Retina (tissue), 1 donor: Measurements from ENCODE around the gene YWHAE.
"Not testable (repeated sequence)": the region's sequence is repeated elsewhere in the genome, so short reads cannot be mapped to it uniquely, and the experiment has no call there.

Experiments
- DNase-seq: peaks from one replicate; pipeline ENCODE4 v3.0.0-alpha.2; 2016

YWHAE gene

GRCh38 chr17:1399679-1400512 lies at the start of gene YWHAE:
YWHAE (minus strand) TSS chr17:1400222; CDS start chr17:1400110, 112 bp downstream.
- DNase-seq, result peak; percentile 100

- DNase-seq, result no peak
Measured at GRCh38 chr17:1449412-1449967, 49.5 kb upstream of the YWHAE start.

GRCh38 chr17:1447052-1447451 lies 47.0 kb upstream of the YWHAE start:
- DNase-seq, result no peak

GRCh38 chr17:1446201-1446600 lies 46.2 kb upstream of the YWHAE start:
- DNase-seq, result no peak

- DNase-seq, result not testable (repeated sequence)
Measured at GRCh38 chr17:1445695-1446094, 45.7 kb upstream of the YWHAE start.

GRCh38 chr17:1442721-1443120 lies 42.7 kb upstream of the YWHAE start:
- DNase-seq, result not testable (repeated sequence)

- no peak for DNase-seq
Measured at GRCh38 chr17:1442187-1442586, 42.2 kb upstream of the YWHAE start.

- no peak for DNase-seq
Measured at GRCh38 chr17:1440921-1441320, 40.9 kb upstream of the YWHAE start.

- no peak for DNase-seq
Measured at GRCh38 chr17:1438593-1439083, 38.6 kb upstream of the YWHAE start.

GRCh38 chr17:1435326-1435725 lies 35.3 kb upstream of the YWHAE start:
- DNase-seq, result no peak

- no peak for DNase-seq
Measured at GRCh38 chr17:1434150-1434549, 34.1 kb upstream of the YWHAE start.

GRCh38 chr17:1431631-1432104 lies 31.6 kb upstream of the YWHAE start:
- DNase-seq, result no peak

- DNase-seq, result no peak
Measured at GRCh38 chr17:1423456-1424135, 23.6 kb upstream of the YWHAE start.

GRCh38 chr17:1422885-1423284 lies 22.9 kb upstream of the YWHAE start:
- DNase-seq, result no peak

- DNase-seq, result no peak
Measured at GRCh38 chr17:1421470-1421869, 21.4 kb upstream of the YWHAE start.

GRCh38 chr17:1420981-1421380 lies 21.0 kb upstream of the YWHAE start:
- DNase-seq, result no peak

- no peak for DNase-seq
Measured at GRCh38 chr17:1420163-1420562, 20.1 kb upstream of the YWHAE start.

GRCh38 chr17:1418476-1418875 lies 18.5 kb upstream of the YWHAE start:
- DNase-seq, result not testable (repeated sequence)

- DNase-seq, result no peak
Measured at GRCh38 chr17:1416414-1416813, 16.4 kb upstream of the YWHAE start.

GRCh38 chr17:1414634-1415033 lies 14.6 kb upstream of the YWHAE start:
- DNase-seq, result no peak

- no peak for DNase-seq
Measured at GRCh38 chr17:1414001-1414574, 14.1 kb upstream of the YWHAE start.

GRCh38 chr17:1413281-1413791 lies 13.3 kb upstream of the YWHAE start:
- DNase-seq, result no peak
